Tongue (tissue), 2 donors: ENCODE measurements around the gene CCT8L2. TPM values are rescaled to one million over a fixed set of nuclear protein-coding genes. Genes with fewer than 3 reads are reported as not detected.
"Not testable (repeated sequence)": the region's sequence is repeated elsewhere in the genome, so short reads cannot be mapped to it uniquely, and the experiment has no call there.

Experiments
- DNase-seq: peaks from one replicate; pipeline ENCODE4 v3.0.0-alpha.2; 2015
- total RNA-seq: library from RNA; depleted of rRNA; stranded (reverse); fragments of >200 nt; gene quantifications from one replicate; pipeline ENCODE4 v1.2.3, GENCODE V29; 2014

The CCT8L2 gene, protein sequence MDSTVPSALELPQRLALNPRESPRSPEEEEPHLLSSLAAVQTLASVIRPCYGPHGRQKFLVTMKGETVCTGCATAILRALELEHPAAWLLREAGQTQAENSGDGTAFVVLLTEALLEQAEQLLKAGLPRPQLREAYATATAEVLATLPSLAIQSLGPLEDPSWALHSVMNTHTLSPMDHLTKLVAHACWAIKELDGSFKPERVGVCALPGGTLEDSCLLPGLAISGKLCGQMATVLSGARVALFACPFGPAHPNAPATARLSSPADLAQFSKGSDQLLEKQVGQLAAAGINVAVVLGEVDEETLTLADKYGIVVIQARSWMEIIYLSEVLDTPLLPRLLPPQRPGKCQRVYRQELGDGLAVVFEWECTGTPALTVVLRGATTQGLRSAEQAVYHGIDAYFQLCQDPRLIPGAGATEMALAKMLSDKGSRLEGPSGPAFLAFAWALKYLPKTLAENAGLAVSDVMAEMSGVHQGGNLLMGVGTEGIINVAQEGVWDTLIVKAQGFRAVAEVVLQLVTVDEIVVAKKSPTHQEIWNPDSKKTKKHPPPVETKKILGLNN
- total RNA-seq, result not detected

DNA sequence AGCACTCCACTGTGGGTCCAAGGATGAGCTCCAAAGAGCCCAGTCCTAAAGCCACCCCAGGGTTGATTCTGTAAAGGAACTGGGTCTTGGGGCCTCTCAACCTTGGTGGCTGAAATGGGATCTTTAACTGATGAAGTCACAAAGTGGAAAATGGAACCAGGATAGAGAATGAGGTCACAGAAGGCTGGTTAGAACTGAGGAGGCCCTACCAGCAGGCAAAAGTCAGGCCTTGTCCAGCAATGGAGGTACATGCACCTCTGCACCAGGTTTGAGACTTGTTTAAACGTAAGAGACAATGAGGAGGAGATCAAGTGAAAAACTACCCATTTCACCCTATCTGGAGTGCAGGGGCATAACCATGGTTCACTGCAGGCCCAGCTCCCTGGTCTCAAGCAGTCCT, at the start of gene CCT8L2:
CCT8L2 (minus strand) TSS at position 101 of the 400 bp plus-strand sequence. CDS start 260 bp downstream, outside the sequence.
- not testable (repeated sequence) for DNase-seq

DNA sequence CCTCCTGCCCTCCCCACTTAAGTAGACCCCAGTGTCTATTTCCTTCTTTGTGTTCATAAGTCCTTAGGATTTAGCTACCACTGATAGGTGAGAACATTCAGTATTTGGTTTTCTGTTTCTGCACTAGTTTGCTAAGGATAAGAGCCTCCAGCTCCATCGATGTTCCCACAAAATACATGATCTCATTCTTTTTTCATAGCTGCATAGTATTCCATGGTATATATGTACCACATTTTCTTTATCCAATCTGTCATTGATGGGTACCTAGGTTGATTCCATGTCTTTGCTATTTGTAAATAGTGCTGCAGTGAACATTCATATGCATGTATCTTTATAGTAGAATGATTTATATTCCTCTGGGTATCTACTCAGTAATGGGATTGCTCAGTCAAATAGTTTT, 42.8 kb upstream of the CCT8L2 start:
- not testable (repeated sequence) for DNase-seq

DNA sequence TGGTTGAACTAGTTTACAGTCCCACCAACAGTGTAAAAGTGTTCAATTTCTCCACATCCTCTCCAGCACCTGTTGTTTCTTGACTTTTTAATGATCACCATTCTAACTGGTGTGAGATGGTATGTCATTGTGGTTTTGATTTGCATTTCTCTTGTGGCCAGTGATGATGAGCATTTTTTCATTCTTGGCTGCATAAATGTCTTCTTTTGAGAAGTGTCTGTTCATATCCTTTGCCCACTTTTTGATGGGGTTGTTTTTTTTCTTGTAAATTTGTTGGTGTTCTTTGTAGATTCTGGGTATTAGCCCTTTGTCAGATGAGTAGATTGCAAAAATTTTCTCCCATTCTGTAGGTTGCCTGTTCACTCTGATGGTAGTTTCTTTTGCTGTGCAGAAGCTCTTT, 41.5 kb upstream of the CCT8L2 start:
- not testable (repeated sequence) for DNase-seq

DNA sequence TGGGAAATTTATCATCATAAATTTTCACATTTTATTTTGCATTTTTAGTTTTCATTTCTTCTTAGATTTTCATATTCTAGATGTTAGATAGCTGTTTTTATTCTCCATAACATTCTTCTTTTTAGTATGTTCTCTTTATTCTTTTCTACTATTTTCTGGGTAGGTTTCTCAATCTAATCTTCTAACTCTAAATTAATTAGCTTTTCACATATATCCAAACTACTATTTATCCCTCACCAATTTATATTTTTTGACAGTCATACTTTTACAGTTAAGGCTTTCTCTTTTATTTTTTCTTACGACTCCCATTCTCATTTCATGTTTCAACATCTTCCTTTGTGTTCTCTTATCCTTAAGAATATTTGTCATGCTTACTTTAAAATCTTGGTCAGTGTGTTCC, 35.9 kb upstream of the CCT8L2 start:
- not testable (repeated sequence) for DNase-seq

DNA sequence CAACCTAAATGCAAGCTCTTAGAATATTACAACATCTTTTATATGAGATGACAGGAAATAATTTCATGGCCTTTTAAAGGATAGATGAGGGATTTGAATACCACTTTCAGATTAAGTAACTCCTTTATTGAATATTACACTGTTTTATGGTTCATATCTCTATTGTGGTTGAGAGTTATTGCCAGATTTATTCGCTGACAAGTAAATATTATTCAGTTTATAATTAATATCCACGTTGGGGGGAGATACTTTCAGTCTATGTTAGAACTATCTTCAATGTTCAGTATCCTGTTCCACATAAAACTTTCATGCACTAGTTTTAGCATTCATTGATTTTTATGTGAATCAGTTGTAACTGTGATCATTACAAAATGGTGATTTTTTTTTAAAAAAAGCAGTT, 32.4 kb upstream of the CCT8L2 start:
- not testable (repeated sequence) for DNase-seq

DNA sequence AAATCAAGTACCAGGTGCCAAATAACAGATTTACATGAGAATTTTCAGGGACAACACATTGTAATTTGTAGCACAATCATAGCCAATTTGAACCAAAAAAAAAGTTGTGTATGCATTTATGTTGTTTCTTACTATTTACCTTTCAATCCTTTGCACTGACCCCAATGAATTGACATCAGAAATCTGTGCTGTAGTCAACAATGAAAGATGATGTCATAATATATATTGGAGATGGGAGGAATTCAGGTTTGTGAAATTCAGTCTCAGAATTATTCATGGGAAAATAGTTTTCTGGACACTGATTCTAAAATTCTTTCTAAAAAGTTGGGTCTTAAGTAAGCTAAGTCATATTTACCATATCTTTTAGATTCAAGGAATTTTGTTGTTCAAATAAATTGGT, 31.0 kb upstream of the CCT8L2 start:
- DNase-seq, result not testable (repeated sequence)

DNA sequence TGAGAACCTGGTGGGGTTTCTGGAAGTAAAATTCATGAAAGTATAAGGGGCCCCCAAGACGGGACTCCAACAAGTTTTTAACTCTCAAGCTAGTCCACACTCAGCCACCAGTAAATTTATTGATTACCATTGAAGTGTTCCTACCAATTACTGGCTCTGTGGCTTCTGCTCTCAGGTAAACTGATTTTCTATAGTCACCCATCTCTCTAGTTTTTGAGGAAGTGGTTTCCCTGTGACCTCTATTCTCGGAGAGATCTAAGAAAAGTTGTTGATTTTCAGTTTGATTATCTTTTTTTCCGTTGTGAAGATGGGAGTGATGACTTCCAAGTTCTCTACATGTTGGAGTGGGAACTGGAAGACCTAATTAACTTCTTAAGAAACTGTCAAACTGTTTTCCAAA, 24.9 kb upstream of the CCT8L2 start:
- not testable (repeated sequence) for DNase-seq

DNA sequence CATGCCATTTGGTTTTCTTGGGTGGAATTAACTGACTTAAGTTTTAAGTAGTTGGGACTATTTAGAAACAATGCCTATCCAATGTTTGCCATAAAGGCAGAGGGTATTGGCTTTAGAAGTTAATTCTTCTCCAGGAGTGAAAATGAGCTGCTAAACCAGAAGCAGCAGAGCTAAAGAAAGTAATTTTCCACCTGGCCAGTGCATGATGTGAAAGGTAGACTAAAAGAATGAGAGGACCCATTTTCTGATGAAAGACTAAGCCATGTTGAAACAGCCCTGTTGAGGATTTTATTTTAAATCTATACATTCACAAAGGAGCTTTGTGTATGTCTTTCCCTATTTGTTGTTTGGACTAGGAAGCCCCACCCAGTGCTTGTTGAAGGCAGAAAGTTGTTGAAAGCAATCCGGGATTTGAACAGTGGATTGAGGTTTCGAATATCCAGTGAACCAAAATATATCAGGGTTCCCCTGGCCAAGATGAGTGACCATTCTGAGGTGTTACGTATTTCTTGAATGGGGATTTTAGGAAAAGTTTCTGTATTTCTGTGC, 23.9 kb upstream of the CCT8L2 start:
- not testable (repeated sequence) for DNase-seq

DNA sequence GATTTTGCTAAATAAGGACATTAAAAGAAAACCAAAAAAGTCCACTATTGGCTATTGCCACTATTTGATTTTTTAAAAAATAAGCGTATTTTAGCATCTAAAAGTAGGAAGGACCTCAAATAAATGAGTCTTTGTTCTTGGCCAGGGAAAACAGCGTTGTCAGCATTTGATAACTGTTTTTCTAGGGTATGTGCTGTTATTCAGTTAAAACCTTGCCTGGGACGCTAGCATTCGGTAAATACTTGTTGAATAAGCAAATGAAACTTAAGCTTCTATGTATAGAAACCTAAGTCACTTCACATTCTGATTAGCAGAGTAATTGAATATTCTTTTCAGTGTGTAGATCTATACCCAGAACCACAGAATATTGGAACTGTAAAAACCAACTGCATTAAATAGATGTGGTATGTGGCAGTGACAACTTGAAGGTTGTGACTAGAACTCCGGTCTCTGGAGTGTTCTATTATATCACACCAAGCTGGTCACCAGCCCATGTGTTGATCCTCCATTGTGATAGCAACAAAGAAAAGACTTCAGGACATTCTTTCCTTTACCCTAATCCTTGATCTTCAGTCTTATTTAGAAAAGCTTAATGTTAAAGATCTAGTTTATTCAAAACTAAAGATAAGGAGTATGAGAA, 23.1 kb upstream of the CCT8L2 start:
- DNase-seq, result not testable (repeated sequence)

DNA sequence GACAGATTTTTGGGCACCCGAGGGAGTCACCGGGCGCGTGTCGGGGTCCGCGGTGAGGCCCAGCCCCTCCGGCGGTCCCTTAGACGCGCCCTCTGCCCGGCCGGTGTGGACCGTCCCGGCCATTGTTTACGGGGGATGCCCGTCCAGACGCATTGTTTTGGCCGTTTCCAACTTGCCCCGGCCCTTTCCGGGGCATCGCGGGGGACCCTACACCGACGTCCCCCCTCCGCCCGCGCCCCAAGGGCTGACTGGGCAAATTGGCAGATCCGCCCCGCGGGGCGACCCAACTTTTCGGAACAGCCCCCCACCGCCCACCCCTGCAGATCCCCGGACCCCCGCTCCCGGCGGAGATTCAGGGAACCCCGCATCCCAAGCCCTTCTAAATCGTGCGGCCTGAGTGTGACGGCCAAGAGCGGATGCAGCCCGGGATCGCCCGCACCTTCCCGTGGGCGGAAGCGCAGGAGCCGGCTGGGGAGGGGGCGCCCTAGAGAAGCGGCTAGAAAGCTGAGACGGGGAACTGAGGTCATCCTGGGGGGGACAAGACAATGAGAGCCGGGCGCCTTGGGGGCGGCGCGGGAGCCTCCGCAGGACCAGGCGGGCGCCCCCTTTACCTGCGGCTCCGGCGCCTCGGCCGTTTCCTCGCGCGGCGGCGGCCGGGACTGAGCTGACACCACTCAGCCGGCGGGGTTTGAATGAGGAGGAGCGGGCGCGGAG, 17.1 kb upstream of the CCT8L2 start:
- no peak for DNase-seq

DNA sequence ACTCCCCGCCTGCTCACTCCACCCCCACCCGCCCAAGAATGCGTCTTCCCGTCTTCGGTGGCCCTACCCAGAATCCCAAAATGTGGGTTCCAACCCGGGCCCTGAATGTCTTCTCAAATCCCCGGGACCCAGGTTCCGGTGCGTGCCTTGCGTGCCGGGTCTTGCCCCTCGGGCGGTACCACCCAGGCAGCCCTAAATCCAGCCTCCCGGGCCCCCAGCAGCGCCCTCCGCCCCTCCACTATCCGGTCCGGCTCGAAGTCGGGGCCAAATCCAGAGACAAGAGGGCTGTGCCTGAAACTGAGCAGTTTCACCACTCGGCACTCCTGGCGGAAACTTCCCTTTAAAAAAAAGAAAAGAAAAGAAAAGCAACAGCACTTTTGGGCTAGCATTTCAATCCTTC, 16.3 kb upstream of the CCT8L2 start:
- DNase-seq, result no peak

DNA sequence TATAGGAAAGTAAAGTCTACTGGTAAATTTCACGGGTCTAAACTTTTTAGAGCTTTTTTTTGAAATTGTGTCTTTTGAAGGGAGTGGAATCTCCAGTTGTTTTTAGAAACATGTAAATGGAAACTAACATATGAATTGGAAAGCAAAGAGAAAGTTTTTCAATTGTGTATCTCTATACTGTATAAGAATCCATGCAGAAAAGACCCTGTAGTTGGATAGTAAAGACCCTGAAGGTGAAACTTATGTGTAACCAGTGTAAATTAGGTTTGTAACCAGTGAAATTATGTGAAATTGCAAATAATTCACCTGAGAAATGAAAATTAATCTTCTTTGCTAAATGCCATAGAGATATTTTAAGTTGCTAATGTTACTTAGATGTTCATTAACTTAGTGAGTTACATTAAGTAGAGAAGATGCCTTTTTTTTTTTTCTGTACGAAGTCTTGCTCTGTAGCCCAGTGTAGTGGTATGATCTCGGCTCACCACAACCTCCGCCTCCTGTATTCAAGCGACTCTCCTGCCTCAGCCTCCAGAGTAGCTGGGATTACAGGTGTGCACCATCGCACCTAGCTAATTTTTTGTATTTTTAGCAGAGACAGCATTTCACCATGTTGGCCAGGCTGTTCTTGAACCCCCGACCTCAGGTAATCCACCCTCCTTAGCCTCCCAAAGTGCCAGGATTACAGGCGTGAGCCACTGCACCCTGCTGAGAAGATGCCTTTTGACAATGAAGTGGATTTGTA, 11.8 kb upstream of the CCT8L2 start:
- not testable (repeated sequence) for DNase-seq

DNA sequence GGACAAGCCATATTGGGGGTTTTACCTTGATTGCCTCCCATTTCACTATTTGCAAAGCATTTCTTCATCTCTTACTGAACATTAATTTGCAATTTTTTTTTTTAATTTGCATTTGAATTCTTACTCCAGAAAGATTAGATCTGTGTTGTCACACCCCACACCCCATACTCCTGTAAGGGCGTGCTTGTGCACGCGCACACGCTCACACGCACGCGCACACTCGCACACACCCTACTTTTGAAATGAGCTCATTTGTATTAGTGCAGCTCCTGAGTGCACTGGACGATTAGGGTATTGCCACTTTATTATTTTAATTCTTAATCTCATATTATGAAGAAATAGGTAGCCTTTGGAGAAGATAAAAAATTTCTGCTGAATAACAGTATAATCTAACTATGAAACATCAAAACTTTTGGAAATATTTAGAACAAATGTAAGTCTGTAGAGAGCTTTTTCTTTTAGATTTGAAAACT, 11.2 kb upstream of the CCT8L2 start:
- not testable (repeated sequence) for DNase-seq

DNA sequence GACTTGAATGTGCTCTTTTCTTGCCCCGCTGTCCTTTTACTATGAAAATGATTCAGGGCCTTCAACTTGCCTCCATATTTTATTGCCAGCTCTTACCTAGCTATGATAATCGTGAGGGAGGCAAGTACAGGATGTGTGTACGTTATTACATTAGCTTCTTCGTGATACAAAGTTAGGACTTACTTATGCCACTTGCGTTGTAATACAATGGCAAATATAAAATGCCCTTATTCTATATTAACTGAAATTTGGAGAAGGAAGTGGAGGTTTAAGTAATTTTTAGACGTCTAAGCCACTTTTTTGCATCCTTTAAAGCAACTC, 10.8 kb upstream of the CCT8L2 start:
- DNase-seq, result no peak

DNA sequence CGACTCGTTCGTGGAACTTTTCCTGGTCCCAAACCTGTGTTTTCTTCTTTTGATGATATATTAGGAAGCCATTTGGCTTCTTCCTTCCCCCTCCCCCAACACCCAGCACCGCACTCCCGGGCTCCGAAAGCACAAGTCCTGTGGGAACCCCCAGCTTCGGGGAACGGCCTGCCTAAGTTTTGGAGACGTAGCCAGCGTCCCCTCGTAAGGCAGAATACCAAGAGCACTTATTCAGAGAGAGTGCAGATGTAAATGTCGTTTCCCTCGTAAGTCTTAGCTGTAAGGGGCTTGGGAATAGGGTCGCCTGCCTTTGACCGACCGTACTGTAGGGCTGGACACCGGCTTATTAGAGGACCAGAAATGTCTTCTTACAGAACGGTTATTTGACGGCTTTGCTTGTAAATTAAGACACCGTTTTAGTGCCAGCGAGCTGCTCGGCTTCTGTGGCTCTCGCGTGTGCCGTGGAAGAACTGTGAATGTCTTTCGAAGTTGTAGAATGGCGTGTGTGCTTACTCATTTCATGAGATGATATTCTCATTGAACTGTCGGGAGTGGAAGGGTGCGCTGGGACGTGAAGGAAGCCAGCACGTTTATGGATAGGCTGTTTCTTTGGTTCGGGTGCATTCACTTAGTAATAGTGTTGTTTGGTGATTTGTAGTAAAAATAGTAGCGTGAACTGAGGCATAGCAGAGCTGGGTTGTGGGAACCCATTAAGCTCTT, 10.3 kb upstream of the CCT8L2 start:
- DNase-seq, result not testable (repeated sequence)

DNA sequence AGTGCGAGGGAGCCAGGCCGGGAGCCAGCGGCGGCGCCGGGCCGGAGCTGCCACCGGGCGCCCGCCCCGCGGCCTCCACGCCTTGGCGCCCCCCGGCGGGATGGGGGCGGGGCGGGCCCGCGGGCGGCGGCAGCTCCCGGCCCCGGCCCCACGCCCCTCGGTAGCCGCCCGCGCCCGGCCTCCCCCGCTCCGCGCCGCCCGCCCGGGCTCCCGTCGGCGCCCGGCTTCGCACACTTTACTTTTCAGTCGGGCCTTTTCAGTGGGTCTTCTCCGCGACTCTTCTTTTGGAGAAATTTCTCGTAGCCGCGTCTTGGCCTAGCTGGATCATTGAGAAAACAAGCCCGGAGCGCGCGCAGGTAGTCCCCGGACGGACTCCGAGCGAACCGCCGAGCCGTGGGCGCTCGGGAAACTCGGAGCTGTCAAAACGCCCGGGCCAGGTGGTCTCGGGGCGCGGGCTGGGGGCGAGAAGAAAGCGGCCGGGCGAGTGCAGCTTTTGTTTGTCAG, 9.7 kb upstream of the CCT8L2 start:
- DNase-seq, result not testable (repeated sequence)

DNA sequence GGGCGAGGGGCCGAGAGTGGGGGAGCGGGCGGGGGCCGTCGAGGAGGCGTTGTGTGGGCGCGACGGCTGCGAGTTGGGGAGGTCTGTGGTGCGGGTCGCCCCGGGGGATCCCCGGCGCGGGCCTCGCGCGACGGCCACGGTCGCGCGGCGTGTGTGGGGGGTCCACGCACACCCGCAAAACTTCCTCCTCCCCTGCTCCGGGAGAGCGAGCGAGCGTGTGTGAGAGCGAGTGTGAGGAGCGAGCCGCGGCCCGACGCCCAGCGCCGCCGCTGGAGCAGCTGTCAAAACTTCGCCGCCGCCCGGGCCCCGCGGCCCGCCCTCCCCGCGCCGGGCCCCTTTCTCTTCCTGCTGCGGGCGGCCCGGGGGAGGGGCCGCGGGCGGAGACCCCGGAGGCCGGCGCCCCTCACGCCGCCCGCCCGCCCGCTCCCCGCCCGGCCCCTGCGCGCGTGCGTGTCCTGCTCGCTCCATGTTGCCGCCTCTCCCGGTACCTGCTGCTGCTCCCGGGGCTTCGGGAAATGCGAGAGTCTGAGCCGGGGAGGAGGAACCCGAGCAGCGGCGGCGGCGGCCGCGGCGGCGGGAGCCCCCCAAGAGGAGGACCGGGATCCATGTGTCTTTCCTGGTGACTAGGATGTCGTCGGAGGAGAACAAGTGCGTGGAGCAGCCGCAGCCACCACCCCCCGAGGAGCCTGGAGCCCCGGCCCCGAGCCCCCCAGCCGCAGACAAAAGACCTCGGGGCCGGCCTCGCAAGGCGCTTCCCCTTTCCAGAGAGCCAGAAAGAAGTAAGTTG, 9.0 kb upstream of the CCT8L2 start:
- DNase-seq, result peak; percentile 25

DNA sequence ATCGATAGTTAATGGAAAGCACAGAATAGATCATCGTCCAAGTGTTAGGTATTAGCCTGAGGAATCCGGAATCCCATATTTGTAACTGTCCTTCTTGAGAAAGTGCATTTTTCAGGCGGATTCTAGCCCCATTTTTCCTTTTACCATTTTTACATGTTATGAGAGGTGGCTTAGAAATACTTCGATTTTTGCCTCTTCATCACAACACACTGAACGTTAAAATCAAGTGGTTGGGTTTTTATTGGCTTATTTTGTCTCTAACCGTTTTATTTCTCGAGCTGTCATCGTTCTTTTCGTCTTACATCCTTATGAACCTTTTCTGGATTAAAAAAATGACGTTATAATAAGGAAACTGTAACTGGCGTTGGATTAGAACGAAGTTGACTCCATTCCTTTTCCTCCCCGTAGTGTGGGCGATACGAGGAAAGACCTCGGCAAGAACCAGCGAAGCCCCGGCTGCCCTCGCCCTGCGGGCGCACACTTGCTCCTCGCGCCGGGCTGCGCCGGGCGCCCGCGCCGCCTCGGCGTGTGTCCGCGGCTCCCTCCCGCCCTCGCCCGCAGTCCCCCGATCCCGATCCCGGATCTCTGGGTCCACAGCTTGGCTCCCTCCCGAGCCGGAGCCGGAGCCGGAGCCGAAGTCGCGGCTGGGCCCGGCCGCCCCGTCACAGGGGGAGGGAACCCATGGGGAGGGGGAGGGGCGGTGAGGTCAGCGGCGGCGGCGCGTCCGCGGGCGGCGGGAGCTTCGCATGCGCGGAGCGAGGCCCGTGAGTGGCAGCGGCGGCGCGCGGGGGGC, 8.2 kb upstream of the CCT8L2 start:
- peak; percentile 55 for DNase-seq

DNA sequence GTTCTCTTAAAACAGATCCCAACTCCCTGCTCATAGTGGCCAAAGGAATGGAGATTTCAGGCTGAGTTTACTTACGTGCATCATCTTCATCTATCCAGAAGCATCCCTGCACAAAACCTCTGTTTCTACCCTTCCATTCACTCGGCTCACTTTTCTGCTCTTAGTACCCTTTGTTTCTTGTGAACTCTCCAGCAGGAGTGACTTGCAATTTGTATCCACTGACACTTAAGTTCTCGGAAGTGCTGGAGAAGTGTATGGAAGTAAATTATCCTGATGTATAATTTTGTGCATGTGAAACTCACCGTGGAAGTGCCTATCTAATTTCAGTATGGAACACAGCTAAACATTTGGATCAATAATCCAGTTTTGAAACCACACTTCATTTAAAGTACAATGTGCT, 7.0 kb upstream of the CCT8L2 start:
- not testable (repeated sequence) for DNase-seq
